Measurements from ENCODE around the gene MCM10.
"Not testable (repeated sequence)": the region's sequence is repeated elsewhere in the genome, so short reads cannot be mapped to it uniquely, and the experiment has no call there.

Gene MCM10

DNA sequence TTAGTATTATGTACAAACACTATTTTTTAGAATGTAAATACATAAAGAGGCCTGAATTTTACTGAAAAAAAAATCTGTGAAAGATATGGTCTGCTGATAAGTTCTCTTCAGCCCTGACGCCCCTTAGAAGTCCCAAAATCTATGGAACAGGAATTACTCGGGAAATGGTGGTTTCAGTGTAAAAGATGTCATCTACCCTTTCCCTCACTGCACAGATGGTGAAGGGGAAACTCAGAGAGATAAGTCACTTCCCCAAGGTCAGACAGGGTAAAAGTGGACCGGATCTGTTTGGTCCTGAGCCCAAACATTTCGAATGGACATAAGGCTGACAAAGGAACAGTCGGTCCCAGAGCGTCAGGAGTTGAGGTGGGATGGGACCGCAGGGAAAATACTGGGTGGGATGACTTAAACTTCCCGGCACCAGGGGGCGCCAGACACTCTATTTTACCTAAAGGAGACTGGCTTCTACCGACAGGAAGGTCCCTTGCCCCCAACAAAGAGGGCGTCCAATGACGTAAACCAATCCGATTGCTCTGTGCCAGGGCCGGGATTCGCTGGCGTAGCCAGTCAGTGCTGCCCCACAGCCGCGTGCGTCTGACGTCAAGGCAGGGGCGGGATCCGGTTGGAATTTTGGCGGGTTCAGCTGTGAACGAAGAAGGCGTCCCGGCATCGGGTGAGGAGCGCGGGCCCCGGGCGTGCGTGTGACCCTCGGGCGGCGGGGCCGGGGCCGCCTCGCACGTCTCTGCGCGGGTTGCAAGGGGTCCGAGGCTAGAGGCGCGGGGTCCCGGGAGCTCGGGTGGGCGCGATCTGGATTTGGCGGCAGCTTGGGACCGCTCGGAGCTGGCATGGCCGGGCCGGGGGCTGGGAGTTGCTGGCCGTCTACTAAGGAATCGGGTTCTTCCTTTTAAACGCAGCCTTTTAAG is at the start of gene MCM10:
TSS of gene MCM10 (plus strand) at position 625 of the 923 bp plus-strand sequence. CDS start 2,645 bp downstream, outside the sequence.
- peak; percentile 98 for DNase-seq
- ATAC-seq: peak; percentile 99

DNA sequence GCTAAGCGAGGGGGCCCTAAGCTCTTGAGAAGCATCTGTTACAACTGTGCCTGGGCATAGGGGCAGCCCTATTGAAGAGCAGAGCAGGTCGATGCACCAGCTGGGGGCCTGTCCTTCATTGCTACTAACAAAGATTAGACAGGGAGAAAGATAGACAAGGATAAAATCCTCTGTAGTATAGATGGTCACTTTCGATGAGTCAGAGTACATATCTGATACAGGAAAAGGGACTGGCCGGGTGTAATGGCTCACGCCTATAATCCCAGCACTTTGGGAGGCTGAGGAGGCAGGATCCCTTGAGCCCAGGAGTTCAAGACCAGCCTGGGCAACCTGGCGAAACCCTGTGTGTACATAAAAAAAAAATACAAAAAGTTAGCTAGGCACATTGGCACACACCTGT is 47.8 kb upstream of the MCM10 start:
- no peak for DNase-seq
- ATAC-seq: no peak

DNA sequence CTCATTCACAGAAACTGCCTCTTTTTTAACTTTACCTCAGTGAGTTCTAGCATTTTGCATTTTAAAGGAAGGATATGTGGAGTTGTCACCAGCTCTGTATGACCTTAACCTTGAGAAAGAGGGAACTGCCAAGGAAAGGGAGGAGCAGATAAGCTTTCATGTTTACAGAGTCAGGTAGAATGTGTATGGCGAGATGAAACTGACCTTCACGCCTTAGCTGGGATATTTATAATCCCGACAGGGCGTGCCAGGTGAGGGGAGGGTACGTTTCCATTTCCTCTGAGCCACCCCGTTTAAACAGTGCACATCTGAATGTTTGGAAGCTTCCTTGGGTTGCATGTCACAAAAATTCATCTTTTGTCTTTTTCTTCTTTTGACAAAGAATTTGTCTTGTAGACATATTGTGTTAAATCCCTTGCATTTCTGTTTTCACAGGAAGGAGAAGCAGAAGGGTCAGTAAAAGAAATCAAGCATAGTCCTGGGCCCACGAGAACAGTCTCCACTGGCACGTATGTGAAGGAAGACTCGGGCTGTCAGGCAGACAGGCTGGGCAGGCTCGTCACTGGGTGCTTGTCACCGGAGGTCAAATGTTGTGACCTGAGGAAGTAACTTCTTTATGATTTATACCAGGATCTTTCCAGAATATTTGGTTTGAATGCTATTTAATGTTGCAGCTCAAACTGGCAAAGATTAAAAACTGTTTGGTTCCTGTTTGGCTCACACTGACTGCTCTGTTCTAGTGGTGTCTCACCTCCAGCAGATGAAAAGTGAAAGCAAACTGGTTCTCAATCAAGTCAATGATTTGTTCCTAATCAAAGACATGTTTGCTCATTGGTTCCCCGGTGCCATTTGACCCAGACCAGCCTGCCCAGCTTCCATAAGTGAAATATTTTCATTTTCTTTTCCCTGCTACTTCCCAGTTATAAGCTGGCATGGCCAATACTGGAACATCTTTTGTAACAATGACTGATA is 45.2 kb upstream of the MCM10 start:
- ATAC-seq (peak; percentile 43), DNase-seq (no peak)

DNA sequence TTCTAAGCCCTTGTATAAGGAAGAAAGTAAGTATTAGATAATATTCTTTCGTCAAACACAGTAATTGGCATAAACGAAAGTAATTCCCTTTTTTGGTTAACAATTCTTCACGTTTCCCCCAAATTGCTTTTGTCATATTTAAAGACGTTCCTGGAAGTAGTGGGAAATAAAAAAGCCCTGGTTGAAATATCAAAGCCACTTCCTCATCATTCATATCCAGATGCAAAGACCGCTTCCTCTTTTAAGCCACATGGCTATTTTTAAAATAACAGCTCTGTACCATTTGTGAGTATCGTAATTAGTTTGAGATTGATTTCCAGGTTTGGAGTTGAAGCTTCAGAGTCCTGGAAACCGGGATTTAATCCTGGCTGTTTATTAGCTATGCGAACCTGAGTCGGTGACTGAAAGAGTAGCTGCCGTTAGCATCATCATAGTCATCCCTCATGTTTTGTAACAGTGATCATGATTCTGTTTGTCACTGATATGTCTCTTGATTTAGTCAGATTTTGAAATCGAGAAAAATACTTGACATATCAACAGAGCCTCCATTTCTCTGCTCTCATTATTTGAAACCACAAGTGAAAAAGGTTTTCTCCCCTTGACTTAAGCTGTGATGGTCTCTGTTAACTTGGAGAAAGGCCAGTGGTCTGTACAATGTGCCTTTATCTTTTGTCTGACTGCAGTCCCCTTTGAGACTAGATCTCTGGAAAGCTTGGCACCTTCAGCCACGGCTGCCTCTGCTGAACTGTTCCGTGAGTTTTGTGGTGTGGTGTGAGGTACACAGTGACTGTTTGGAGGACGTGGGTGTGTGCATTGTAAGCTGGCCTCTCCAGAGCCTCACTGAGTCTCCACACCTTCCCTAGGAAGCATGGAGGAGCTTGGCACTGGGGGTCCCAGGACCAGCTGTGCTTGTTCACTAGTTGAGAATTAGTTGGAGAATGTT is 43.2 kb upstream of the MCM10 start:
- no peak for DNase-seq
- peak; percentile 61 for ATAC-seq

DNA sequence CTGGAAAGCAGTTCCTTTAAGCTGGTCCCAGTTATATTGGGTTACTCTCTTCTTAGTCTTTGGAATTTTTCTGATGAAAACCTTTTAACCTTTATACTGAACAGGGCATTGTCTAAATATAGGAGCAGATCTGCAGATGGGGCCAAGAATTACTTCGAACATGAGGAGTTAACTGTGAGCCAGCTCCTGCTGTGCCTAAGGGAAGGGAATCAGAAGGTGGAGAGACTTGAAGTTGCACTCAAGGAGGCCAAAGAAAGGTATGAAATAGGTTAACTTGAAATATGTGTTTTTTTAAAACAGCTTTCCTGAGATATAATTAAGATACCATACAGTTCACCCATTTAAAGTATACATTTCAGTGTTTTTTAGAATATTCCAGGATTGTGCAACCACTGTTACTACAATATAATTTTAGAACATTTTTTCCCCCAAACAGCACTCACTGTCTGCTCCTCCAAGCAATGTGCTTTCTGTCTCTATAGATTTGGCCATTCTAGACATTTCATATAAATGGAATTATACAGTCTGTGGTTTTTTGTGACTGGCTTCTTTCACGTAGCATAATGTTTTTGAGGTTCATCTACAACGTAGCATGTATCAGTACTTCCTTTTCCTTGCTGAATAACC is 42.5 kb upstream of the MCM10 start:
- no peak for DNase-seq
- ATAC-seq: no peak

DNA sequence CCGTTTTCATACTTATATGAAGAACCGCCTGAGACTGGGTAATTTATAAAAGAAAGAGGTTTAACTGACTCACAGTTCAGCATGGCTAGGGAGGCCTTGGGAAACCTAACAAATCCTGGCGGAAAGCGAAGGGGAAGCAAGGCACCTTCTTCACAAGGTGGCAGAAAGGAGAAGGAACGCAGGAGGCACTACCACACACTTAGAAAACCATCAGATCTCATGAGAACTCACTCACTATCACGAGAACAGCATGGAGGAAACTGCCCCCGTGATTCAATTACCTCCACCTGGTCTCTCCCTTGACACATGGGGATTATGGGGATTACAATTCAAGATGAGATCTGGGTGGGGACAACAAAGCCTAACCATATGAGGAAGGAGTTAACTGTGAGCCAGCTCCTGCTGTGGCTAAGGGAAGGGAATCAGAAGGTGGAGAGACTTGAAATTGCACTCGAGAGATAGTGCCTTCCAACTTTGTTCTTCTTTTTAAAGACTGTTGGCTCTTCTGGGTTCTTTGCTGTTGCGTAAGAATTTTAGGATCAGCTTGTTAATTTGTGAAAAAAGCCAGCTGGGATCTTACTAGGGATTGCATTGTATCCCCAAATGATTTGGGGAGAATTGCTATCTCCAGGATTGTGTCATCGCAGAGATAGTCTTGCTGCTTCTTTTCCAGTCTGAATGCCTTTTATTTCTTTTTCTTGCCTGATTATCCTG is 40.4 kb upstream of the MCM10 start:
- DNase-seq (no peak), ATAC-seq (no peak)

DNA sequence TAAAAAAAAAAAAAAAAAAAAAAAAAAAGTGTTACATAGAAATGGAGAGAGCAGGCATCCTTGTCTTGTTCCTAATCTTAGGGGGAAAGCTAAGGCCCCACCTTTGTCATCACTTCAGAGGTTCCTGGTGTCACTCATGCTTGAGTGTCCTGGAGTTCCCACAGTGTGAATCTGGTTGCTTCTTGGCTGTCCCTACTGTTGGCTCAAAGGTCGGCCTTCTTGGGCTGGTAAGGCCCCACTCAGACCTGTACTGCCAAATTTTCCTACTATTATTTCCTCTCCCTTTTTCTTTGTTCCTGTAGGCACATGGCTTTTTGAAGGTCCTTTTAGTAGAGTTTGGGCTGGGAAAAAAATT is 39.9 kb upstream of the MCM10 start:
- ATAC-seq: no peak
- DNase-seq: no peak

DNA sequence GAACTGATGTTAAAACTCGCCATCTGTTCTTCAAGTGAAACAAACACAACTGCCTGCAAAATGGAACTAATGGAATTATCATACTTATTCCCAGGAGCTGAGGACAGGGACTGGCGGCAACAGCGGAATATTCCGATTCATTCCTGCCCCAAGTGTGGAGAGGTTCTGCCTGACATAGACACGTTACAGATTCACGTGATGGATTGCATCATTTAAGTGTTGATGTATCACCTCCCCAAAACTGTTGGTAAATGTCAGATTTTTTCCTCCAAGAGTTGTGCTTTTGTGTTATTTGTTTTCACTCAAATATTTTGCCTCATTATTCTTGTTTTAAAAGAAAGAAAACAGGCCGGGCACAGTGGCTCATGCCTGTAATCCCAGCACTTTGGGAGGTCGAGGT is 24.7 kb upstream of the MCM10 start:
- ATAC-seq (no peak), DNase-seq (no peak)

DNA sequence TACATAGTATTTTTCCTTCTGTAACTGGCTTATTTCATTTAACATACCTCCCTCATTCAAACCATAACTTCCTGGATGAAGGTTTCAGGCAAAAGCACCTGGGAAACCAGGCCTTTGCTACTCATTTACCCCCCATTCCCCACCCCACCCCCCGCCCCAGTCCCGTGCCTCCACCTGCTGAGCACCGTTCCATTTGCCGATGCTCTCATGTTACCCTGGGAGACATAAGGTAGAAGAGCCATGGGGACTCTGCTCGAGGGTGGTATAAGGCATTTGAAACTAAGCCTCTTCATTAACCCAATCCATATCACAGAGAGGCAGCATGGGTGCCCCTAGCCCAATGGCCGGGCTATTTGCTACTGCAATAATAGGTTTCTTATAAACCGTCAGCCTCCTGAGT is 22.2 kb upstream of the MCM10 start:
- DNase-seq (no peak), ATAC-seq (no peak)

DNA sequence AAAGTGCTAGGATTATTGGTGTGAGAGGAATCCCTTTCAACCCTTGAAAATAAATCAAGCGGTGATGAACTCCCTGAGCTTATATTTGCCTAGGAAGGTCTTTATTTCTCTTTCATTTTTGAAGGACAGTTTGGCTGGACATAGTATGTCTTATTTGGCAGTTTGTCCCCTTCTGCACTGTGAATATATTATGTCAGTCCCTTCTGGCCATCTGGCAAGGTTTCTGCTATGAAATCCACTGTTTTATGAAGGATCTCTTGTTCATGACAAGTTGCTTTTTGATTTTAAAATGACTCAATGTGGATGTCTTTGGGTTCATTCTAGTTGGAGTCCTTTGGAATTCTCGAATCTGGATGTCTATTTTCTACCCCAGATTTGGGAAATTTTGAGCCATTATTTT is 21.7 kb upstream of the MCM10 start:
- DNase-seq (no peak), ATAC-seq (no peak)

DNA sequence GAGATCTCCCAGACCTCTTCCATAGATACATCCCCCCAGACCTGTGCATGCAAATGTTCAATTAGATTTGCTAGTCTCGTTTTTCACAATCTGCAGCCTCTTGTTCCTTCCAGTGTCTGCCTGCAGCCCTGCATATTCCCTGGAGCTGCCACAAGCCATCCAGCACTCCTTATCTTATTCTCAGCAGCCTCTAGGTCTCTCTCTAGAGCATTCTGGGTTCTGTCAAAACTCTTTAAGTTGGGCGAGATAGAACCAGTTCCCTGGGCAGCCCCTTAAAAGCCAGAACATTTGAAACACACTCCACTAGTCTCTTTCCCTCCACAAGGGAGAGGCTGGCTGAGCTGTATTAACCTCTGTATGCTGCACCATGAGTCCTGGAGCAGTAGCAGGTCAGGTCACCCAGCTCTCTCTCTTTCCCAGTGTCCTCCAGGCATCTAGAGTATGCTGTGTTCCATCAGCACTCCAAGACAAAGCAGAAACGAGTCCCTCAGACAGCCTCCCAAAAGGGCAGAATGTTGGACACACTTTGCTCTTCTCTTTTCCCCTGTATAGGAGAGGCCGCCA is 20.6 kb upstream of the MCM10 start:
- DNase-seq (no peak), ATAC-seq (no peak)

DNA sequence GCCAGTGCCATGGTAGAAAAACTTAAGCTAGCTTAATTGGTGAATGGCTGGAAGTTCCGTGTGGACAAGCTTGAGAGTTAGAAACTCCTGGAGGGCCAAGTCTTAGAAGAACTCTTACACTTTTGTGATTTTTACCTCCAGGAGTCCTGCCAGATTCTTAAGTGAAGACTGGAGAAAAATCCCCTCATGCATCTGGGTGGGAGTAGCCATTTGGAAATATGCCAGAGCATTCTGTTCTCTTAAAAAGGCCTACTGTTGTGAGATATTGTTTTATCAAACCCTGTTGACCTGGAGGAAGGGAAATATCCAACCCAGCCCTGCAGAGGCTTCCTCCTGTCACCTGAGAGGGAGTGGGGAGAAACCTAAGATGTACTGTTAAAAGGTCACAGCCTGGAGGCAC is 17.6 kb upstream of the MCM10 start:
- no peak for DNase-seq
- ATAC-seq: no peak

DNA sequence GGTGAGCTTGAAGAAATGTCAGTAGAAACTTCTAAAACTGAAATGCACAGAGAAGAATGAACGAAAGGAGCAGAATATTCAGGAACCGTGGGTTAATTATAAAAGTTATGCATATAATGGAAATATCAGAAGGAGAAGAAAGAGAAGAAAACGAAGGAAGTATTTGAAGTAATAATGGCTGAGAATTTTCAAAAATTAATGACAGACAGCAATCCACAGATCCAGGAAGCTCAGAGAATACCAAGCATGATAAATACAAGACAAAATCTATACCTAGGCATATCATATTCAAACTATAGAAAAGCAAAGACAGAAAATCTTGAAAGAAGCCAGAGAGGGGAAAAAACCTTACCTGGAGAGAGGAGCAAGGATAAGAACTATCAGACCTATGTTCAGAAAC is 16.5 kb upstream of the MCM10 start:
- DNase-seq: no peak
- no peak for ATAC-seq

DNA sequence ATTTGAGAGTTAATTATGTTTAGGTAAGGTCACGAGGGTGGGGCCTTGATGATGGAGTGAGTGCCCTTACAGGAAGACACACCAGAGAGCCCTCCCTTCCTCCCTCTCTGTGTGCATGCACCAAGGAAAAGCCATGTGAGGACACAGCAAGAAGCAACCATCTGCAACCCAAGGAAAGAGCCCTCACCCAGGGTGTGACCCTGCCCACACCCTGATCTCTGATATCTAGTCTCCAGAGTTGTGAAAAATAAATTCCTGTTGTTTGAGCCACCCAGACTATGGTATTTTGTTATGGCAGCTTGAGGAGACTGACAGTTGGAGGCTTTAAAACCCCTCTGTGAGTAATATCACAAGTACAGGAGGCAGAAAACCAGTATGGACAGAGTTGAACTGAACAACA is 15.0 kb upstream of the MCM10 start:
- ATAC-seq: no peak
- DNase-seq: no peak

DNA sequence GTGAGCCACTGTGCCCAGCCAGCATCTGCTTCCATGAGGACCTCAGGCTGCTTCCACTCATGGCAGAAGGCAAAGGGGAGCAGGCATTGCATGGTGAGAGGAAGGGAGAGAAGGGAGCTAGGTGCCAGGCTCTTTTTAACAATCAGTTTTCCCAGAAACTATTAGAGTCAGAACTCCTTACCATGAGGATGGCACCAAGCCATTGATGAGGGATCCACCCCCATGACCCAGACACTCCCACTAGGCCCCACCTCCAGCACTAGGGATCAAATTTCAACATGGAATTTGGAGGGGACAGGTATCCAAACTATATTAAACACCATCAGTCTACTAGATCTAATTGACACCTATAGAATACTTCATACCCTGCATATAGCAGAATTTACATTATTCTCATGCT is 14.2 kb upstream of the MCM10 start:
- DNase-seq (no peak), ATAC-seq (no peak)

DNA sequence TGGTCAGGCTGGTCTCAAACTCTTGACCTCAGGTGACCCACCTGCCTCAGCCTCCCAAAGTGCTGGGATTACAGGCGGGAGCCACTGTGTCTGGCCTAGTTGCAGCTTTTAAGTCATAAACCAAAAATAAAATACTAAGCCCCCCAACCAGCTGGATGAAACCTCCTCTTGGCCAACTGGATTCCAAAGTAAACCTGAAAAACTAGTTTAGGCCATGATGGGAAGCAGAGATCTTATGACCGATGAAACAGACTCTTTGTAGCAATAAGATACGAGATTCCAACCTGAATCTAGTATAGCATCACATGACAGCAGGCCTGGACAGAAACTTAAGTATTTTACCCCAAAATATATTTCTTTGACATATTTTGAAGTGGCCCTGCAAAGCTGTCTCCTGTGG is 9.1 kb upstream of the MCM10 start:
- ATAC-seq (no peak), DNase-seq (no peak)

DNA sequence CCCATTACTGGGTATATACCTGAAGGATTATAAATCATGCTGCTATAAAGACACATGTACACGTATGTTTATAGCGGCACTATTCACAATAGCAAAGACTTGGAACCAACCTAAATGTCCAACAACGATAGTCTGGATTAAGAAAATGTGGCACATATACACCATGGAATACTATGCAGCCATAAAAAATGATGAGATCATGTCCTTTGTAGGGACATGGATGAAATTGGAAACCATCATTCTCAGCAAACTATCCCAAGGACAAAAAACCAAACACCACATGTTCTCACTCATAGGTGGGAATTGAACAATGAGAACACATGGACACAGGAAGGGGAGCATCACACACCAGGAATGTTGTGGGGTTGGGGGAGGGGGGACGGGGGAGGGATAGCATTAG is 5.5 kb upstream of the MCM10 start:
- not testable (repeated sequence) for ATAC-seq, DNase-seq

DNA sequence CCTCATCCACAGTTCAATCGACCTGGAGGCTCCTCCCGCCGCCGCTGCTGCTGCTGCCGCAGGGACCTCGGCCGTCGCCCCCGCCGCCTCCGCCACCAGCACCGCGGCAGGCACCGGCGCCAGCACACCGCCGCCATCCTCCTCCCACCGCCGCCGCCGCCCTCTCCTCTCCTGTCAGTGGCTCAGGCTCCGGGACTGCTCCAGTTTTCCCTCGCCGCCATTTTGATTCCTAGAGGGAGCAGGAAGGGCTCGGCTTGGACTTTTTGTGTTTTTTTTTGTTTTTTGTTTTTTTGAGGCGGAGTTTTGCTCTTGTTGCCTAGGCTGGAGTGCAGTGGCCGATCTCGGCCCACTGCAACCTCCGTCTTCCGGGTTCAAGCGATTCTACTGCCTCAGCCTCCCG is 3.0 kb upstream of the MCM10 start:
- DNase-seq: peak; percentile 21
- ATAC-seq: no peak

DNA sequence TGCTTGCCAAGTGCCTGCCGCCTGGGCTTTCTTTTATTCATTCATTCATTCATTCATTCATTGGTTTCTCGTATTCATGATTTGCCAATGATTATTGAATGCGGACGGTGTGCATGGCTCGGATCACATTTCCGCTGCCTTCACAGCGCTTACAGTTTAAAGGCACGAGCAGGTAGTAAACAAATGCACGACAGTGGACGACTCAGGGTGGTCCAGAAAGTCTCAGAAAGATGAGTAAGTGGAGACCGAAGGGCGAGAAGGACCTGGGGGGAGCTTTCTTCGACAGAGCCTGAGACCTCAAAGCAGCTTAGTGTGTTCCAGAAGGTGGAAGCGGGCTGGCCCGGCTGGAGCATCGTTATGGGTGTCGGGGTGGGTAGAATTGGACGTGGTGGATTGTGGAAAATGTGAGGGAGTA is 506 bp downstream of the MCM10 start:
- ATAC-seq: no peak
- DNase-seq: peak; percentile 18

DNA sequence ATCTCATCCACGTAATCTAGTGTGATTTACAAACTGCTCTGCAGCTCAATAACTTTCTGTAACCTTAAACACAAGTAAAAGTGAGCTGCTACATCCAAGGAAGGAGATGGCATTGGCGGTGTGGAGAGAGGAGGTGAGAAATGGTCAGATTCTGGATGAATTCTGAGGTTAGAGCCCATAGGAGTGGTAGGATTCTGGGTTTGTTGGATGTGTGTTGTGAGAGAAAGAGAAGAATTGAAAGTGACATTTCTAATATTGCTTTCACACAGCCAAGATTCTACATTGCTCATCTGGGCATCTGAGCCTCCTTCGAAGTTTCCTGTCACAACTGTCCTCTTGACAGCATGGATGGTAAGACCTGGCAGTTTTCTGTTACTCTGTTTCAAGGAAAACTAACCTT is 2.5 kb downstream of the MCM10 start:
- ATAC-seq (no peak), DNase-seq (no peak)
